Activated CD4-positive, alpha-beta memory T cell treated with anti-CD3 and anti-CD28 coated beads for 36 hours (primary cell): ENCODE data around the gene OR10P1. TPM values are rescaled to one million over a fixed set of nuclear protein-coding genes. Genes with fewer than 3 reads are reported as not detected.
"Not testable (repeated sequence)": the region's sequence is repeated elsewhere in the genome, so short reads cannot be mapped to it uniquely, and the experiment has no call there.

ENCODE experiments used
- CTCF ChIA-PET: fragments of 350-600 bp; sonication (Branson Sonifier 250); formaldehyde crosslinking; loops from one replicate; lab custom pipeline; 2021; ENCODE audit warnings: antibody characterized with exemption, inconsistent platforms; lab: Charles Lee
- POLR2A ChIA-PET: fragments of 350-600 bp; sonication (Branson Sonifier 250); formaldehyde crosslinking; loops from one replicate; lab custom pipeline; 2021; ENCODE audit warnings: antibody characterized with exemption; lab: Charles Lee
- DNase-seq: peaks from one replicate; pipeline ENCODE4 v3.0.0-alpha.2; 2020
- H3K27ac Mint-ChIP-seq: one replicate; pipeline ENCODE4 v1.8.0; 2021; ENCODE audit warnings: mixed read lengths
- H3K27me3 Mint-ChIP-seq: one replicate; pipeline ENCODE4 v1.8.0; 2021; ENCODE audit warnings: mixed read lengths
- H3K36me3 Mint-ChIP-seq: one replicate; pipeline ENCODE4 v1.8.0; 2021; ENCODE audit warnings: mixed read lengths
- H3K4me1 Mint-ChIP-seq: one replicate; pipeline ENCODE4 v1.8.0; 2021; ENCODE audit warnings: low read depth, mixed read lengths
- H3K4me3 Mint-ChIP-seq: one replicate; pipeline ENCODE4 v1.8.0; 2021; ENCODE audit warnings: mild to moderate bottlenecking, mixed read lengths
- H3K9me3 Mint-ChIP-seq: one replicate; pipeline ENCODE4 v1.8.0; 2021; ENCODE audit warnings: mixed read lengths
- intact Hi-C: fragments of 100-400 bp; cut with micrococcal nuclease; formaldehyde crosslinking; loops from one replicate; pipeline ENCODE4 v1.15.1; 2023
- total RNA-seq, 2 experiments: library from RNA; stranded (reverse); gene quantifications; one replicate each; pipeline ENCODE4 v1.2.3, GENCODE V29; 2021

Gene OR10P1
- total RNA-seq, 2 experiments from 2014 or later, result not detected

GRCh38 chr12:55631733-55632132 lies 5.0 kb upstream of the OR10P1 start:
- POLR2A ChIA-PET, result interaction anchor here (1.3 kb wide), 1 partner anchor 15 kb away, joined by 3 read pairs; no protein-coding TSS in a partner anchor
- H3K9me3 Mint-ChIP-seq, result no peaks in the 10 kb centered on the region
- no peaks in the 10 kb centered on the region for H3K36me3 Mint-ChIP-seq
- peaks cover 23% of the 10 kb centered on the region for H3K4me1 Mint-ChIP-seq
- peaks cover 15% of the 10 kb centered on the region for H3K27me3 Mint-ChIP-seq
- H3K4me3 Mint-ChIP-seq, result no peak overlapping the region
- no peak for DNase-seq
- intact Hi-C loops, result no loop called here
- CTCF ChIA-PET, result interaction anchor here (1.2 to 2.2 kb wide), 2 partner anchors 25 kb away, joined by 7 to 11 read pairs; no protein-coding TSS in a partner anchor
- no peak overlapping the region for H3K27ac Mint-ChIP-seq

DNA sequence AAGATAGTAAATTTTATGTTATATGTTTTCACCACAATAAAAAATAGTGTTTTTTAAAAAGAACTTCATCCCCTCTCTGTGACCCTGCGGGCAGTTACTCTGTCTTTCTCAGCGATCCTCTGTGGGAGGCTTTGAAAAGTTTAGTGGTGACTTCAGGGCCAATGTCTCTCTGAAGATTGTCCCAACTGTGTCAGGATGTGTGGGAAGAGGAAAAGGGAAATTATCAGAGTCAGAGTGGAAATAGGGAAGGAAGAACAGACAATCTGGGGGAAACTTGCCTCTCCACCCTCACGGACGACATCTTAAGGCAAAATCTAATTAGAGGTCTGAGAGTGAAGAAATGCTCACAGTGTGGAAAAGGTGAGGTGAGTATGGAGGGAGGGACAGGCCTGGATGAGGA lies 3.5 kb upstream of the OR10P1 start:
- no peak for DNase-seq
- Mint-ChIP-seq H3K36me3 (no peaks in the 10 kb centered on the region), H3K9me3 (no peaks in the 10 kb centered on the region), H3K4me1 (peaks cover 36% of the 10 kb centered on the region), H3K27ac (no peak overlapping the region), H3K4me3 (no peak overlapping the region), H3K27me3 (peaks cover 14% of the 10 kb centered on the region)
- ChIA-PET POLR2A (no interaction called here), CTCF (interaction anchor here (0.7 to 1.2 kb wide), 3 partner anchors 11 to 24 kb away, joined by 3 to 7 read pairs (median 3); no protein-coding TSS in a partner anchor)
- intact Hi-C loops, result no loop called here

DNA sequence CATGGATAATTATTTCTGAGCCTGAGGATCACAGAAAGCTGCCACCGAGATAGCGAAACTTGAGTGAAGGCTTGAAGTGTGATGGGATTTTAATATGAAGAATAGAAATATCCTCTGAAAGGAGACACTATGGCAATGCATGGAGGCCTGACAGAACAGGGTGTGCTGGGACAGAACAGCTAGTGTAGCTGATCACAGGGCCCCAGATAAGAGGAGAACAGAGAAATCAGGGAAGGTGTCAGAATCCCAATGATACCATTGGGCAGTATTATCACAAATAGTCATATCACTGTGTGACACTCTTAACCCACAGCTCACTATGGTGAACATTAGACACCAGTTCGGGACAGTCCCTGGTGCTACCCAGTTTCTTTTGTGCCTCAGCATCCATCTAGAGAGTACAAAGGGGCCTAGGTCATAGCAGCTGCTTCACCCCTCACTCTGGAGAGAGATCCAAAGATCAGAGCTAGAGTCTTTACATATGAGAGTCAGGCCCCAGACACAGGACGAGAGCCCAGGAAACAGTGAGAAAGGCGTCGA lies 506 bp upstream of the OR10P1 start:
- intact Hi-C loops, result no loop called here
- CTCF ChIA-PET, result interaction anchor here (0.9 to 1.6 kb wide), 3 partner anchors 8 to 16 kb away, joined by 3 to 9 read pairs (median 4); no protein-coding TSS in a partner anchor
- POLR2A ChIA-PET, result no interaction called here
- H3K27ac Mint-ChIP-seq, result no peak overlapping the region
- no peak overlapping the region for H3K4me3 Mint-ChIP-seq
- H3K36me3 Mint-ChIP-seq, result no peaks in the 10 kb centered on the region
- H3K27me3 Mint-ChIP-seq, result peaks cover 14% of the 10 kb centered on the region
- no peaks in the 10 kb centered on the region for H3K9me3 Mint-ChIP-seq
- H3K4me1 Mint-ChIP-seq, result peaks cover 16% of the 10 kb centered on the region
- DNase-seq, result peak; percentile 34

DNA sequence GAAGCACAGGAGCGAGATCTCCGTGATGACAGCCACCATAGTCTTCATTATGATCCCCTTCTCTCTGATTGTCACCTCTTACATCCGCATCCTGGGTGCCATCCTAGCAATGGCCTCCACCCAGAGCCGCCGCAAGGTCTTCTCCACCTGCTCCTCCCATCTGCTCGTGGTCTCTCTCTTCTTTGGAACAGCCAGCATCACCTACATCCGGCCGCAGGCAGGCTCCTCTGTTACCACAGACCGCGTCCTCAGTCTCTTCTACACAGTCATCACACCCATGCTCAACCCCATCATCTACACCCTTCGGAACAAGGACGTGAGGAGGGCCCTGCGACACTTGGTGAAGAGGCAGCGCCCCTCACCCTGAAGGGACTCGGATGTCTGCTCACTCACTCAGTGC lies 775 bp downstream of the OR10P1 start:
- peaks cover 14% of the 10 kb centered on the region for H3K27me3 Mint-ChIP-seq
- intact Hi-C loops, result no loop called here
- no peaks in the 10 kb centered on the region for H3K36me3 Mint-ChIP-seq
- H3K4me3 Mint-ChIP-seq, result peak overlapping the region; percentile 56
- CTCF ChIA-PET, result no interaction called here
- peak overlapping the region; percentile 71 for H3K27ac Mint-ChIP-seq
- no peaks in the 10 kb centered on the region for H3K9me3 Mint-ChIP-seq
- DNase-seq, result peak; percentile 71
- peaks cover 22% of the 10 kb centered on the region for H3K4me1 Mint-ChIP-seq
- POLR2A ChIA-PET, result no interaction called here

DNA sequence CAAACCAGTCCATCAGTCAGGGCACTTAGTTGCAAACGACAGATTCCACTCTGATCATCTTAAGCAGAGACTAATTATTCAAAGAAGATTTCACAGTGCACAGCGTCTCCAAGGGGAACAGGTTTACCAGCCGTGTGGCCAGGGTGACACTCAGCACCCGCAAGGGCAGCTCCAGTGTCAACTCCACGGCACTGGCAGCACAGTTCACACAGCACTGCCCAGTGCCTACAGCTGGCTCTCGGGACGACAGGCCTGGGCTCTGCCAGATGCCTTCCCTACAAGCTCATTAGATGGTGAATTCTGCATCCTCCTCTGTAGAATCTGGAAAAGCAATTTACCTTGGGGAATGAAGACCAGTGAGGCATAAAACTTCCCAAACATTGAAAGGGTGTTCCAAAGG lies 4.9 kb downstream of the OR10P1 start:
- Mint-ChIP-seq H3K27ac (no peak overlapping the region), H3K36me3 (no peaks in the 10 kb centered on the region), H3K4me1 (peaks cover 36% of the 10 kb centered on the region), H3K9me3 (no peaks in the 10 kb centered on the region), H3K4me3 (no peak overlapping the region), H3K27me3 (no peaks in the 10 kb centered on the region)
- DNase-seq, result no peak
- POLR2A ChIA-PET, result no interaction called here
- CTCF ChIA-PET, result interaction anchor here (1.8 kb wide), 1 partner anchor 15 kb away, joined by 8 read pairs; no protein-coding TSS in a partner anchor
- intact Hi-C loops, result no loop called here

DNA sequence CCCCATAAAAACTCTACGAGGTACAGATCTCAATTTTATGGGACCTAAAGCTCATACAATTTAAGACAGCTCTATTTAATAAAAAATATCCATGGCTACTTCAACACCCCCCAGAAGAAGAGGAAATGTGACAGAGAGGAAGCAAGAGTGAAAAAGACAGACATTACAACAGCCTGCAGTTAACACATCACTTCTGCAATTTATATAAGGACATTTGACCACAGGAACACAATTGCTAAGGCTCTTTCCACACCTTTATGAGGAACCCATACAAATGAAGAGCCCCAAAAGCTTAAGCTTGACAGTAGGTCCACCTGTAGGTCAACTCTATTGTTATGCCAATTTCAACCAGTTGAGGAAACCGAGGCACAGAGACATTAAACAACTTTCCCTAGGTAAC lies 5.6 kb downstream of the OR10P1 start:
- DNase-seq, result no peak
- POLR2A ChIA-PET, result no interaction called here
- intact Hi-C loops, result no loop called here
- H3K36me3 Mint-ChIP-seq, result no peaks in the 10 kb centered on the region
- H3K9me3 Mint-ChIP-seq, result no peaks in the 10 kb centered on the region
- H3K4me3 Mint-ChIP-seq, result no peak overlapping the region
- no peak overlapping the region for H3K27ac Mint-ChIP-seq
- CTCF ChIA-PET, result interaction anchor here (1.8 kb wide), 1 partner anchor 14 kb away, joined by 8 read pairs; no protein-coding TSS in a partner anchor
- no peaks in the 10 kb centered on the region for H3K27me3 Mint-ChIP-seq
- peaks cover 35% of the 10 kb centered on the region for H3K4me1 Mint-ChIP-seq

- Mint-ChIP-seq H3K36me3 (no peaks in the 10 kb centered on the region), H3K4me3 (no peak overlapping the region), H3K27ac (no peak overlapping the region), H3K27me3 (no peaks in the 10 kb centered on the region), H3K4me1 (peaks cover 31% of the 10 kb centered on the region), H3K9me3 (no peaks in the 10 kb centered on the region)
- ChIA-PET POLR2A (no interaction called here), CTCF (interaction anchor here (1.8 kb wide), 1 partner anchor 14 kb away, joined by 8 read pairs; no protein-coding TSS in a partner anchor)
- peak; percentile 59 for DNase-seq
- intact Hi-C loops, result no loop called here
Measured at GRCh38 chr12:55642669-55643068, 6.0 kb downstream of the OR10P1 start.

DNA sequence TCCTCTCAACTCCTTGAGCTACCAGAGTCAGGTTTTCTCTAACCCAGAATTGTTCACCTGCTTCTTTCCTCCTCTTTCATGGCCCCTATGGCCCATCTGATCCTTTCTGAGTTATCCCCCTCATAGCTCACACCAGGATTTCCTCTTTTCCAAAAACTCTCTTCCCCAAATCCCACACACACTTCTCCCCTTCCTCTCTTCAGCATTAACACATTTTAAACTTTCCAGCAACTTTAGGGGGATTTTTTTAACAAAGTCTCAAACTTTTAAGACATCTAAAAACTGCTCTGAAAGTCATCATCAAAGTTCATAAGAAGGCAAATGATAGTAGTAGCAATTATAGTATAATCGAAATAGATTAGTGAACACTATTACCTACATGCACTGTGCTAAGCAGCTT lies 7.9 kb downstream of the OR10P1 start:
- no peaks in the 10 kb centered on the region for H3K27me3 Mint-ChIP-seq
- intact Hi-C loops, result no loop called here
- CTCF ChIA-PET, result interaction anchor here (0.8 to 4.6 kb wide), 4 partner anchors 12 to 26 kb away, joined by 3 to 122 read pairs (median 3); no protein-coding TSS in a partner anchor

GRCh38 chr12:55647027-55647426 lies 10.3 kb downstream of the OR10P1 start:
- Mint-ChIP-seq H3K36me3 (peaks cover 4% of the 10 kb centered on the region), H3K9me3 (peaks cover 26% of the 10 kb centered on the region), H3K27ac (no peak overlapping the region), H3K27me3 (no peaks in the 10 kb centered on the region), H3K4me1 (peaks cover 39% of the 10 kb centered on the region), H3K4me3 (no peak overlapping the region)
- CTCF ChIA-PET, result interaction anchor here (0.6 to 4.6 kb wide), 12 partner anchors 10 to 423 kb away, joined by 3 to 122 read pairs (median 4); partner anchors contain the start of gene OR10P1
- intact Hi-C loops, result loop anchor here (5.0 kb wide), 1 partner anchor 70 kb away; the partner anchor contains the start of gene BLOC1S1
- POLR2A ChIA-PET, result interaction anchor here (0.6 kb wide), 1 partner anchor 16 kb away, joined by 3 read pairs; no protein-coding TSS in a partner anchor
- DNase-seq, result no peak

More for the DNA sequence above, 7.9 kb downstream of the OR10P1 start:
- DNase-seq, result no peak
- Mint-ChIP-seq H3K36me3 (no peaks in the 10 kb centered on the region), H3K4me3 (no peak overlapping the region), H3K27ac (no peak overlapping the region), H3K4me1 (peaks cover 27% of the 10 kb centered on the region), H3K9me3 (peaks cover 9% of the 10 kb centered on the region)
- POLR2A ChIA-PET, result no interaction called here

DNA sequence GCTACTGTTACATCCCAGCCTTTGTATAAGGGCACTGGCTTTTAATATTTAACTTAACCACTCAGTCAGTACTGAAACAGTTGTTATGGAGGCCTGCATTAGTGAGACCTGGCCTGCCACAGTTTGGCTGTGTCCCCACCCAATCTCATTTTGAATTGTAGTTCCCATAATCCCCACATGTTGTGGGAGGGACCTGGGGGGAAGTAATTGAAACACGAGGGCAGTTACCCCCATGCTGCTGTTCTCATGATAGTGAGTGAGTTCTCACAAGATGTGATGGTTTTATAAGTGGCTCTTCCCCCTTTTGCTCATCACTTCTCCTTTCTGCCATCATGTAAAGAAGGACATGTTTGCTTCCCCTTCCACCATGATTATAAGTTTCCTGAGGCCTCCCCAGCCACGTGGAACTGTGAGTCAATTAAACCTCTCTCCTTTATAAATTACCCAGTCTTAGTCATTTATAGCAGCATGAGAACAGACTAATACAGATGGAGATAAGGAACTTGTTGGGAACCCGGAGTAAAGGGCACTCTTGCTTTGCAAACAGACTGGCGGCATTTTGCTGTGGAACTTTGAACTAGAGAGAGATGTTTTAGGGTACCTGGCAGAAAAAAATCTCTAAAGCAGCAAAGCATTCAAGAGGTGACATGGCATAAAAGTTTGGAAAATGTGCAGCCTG lies 14.1 kb downstream of the OR10P1 start:
- CTCF ChIA-PET, H3K27ac Mint-ChIP-seq, H3K4me3 Mint-ChIP-seq, H3K27me3 Mint-ChIP-seq, intact Hi-C loops, DNase-seq, POLR2A ChIA-PET, H3K36me3 Mint-ChIP-seq: not testable (repeated sequence)
- Mint-ChIP-seq H3K9me3 (peaks cover 36% of the 10 kb centered on the region), H3K4me1 (peaks cover 36% of the 10 kb centered on the region)

DNA sequence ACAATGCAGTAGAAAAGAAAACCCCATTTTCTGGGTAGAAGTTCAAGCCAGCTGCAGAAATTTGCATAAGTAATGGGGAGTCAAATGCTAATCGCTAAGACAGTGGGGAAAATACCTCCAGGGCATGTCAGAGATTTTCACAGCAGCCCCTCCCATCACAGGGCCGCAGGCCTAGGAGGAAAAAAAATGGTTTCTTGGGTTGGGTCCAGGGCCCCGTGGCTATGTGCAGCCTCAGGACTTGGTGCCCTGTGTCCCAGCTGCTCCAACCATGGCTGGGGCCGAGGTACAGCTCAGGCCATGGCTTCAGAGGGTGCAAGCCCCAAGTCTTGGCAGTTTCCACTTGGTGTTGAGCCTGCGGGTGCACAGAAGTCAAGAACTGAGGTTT lies 14.6 kb downstream of the OR10P1 start:
- Mint-ChIP-seq H3K36me3 (peaks cover 4% of the 10 kb centered on the region), H3K27me3 (no peaks in the 10 kb centered on the region), H3K9me3 (peaks cover 36% of the 10 kb centered on the region), H3K4me3 (no peak overlapping the region), H3K27ac (no peak overlapping the region), H3K4me1 (peaks cover 32% of the 10 kb centered on the region)
- ChIA-PET CTCF (no interaction called here), POLR2A (no interaction called here)
- no peak for DNase-seq
- intact Hi-C loops, result no loop called here

DNA sequence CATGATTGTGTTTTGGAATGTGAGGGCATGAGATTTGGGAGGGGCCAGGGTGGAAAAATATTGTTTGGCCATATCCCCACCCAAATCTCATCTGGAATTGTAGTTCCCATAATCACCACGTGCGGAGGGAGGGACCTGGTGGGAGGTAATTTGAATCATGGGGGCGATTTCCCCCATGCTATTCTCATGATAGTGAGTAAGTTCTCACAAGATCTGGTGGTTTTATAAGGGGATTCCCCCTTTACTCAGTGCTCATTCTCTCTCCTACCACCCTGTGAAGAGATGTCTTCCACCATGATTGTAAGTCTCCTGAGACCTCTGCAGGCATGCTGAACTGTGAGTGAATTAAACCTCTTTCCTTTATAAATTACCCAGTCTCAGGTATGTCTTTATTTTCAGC lies 15.7 kb downstream of the OR10P1 start:
- intact Hi-C loops, result no loop called here
- POLR2A ChIA-PET, result no interaction called here
- Mint-ChIP-seq H3K27ac (no peak overlapping the region), H3K36me3 (peaks cover 4% of the 10 kb centered on the region), H3K9me3 (peaks cover 36% of the 10 kb centered on the region), H3K27me3 (no peaks in the 10 kb centered on the region), H3K4me3 (no peak overlapping the region), H3K4me1 (peaks cover 24% of the 10 kb centered on the region)
- DNase-seq, result peak; percentile 47
- CTCF ChIA-PET, result no interaction called here
